ENCODE data around the gene MORN1.

MORN1 gene

DNA sequence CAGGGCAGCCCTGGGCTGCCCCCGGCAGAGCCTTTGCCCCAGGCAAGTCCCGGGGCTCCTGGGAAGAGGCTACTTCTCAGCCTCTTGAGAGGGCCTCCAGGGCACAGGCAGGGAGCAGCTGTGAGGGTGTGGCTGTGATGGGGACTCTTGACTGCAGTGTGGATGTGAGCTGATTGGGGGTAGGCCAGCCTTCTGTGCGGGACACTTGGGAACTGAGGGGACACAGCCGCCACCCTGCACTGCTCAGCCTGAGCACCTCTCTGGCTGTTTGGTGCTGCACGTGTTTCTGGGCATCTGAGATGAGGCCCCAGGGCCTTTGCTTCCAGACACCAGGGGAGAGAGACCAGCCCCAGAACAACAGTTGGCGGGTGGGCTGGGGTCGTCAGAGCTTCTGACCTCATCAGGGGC lies 101.2 kb downstream of the MORN1 start:
- DNase-seq (ENCODE audit: low spot score), result no peak

DNA sequence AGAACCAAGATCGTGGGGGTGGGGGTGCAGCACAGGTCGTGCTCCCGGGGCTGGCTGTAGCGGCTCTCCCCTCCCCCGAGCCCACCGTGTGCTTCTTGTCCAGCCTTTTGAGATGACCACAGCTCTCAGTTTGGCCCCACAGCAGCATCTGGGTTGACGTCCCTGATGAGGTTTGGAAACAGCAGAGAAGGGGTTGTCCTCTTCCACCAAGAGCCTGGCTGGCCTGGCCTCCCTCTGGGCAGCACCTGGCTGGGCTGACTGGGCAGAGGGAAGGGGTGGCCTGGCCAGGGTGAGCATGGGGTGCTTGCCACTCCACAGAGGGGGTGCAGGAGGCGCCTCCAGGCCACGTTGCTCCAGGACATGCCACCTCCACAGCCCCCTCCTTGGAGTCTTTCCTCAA lies 101.7 kb downstream of the MORN1 start:
- DNase-seq (ENCODE audit: low spot score), result no peak

GRCh38 chr1:2288816-2289536 lies 102.4 kb downstream of the MORN1 start:
- no peak for DNase-seq (ENCODE audit: low spot score)

DNA sequence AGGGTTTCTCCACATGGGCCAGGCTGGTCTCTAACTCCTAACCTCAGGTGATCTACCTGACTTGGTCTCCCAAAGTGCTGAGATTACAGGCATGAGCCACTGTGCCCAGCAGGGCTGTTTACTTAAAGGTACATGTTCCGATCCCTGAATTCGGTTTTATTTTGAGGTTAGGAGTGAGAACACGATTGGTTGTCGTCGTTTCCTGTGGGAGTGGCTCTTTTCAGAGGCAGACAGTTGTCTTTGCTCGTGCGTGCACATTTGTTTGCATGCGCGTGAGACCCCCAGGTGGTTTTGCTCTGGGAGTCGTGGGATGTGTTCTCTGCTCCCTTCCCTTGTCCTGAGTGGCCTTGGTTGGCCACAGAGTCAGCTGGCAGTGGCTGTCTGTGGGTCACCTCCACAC lies 103.0 kb downstream of the MORN1 start:
- no peak for DNase-seq (ENCODE audit: low spot score)

GRCh38 chr1:2287649-2288048 lies 103.7 kb downstream of the MORN1 start:
- no peak for DNase-seq (ENCODE audit: low spot score)

- DNase-seq (ENCODE audit: low spot score), result no peak
Observed at GRCh38 chr1:2286923-2287322, 104.4 kb downstream of the MORN1 start.

DNA sequence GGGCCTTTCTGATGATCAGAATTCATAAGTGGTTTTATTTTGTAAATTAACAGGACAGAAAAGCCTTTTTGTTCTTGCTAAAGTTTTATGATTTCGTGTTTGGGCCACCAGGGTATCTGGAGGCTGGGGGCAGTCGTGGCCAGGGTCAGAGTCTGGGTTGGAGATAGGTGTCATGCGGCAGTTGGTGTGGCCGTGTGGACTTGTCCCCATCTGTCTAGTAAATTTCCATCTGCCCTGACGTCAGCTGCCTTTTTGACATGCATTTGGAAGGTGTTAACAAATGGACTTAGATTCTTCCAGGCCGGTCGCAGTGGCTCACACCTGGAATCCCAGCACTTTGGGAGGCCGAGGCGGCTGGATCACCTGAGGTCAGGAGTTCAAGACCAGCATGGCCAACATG lies 106.4 kb downstream of the MORN1 start:
- DNase-seq (ENCODE audit: low spot score), result no peak

DNA sequence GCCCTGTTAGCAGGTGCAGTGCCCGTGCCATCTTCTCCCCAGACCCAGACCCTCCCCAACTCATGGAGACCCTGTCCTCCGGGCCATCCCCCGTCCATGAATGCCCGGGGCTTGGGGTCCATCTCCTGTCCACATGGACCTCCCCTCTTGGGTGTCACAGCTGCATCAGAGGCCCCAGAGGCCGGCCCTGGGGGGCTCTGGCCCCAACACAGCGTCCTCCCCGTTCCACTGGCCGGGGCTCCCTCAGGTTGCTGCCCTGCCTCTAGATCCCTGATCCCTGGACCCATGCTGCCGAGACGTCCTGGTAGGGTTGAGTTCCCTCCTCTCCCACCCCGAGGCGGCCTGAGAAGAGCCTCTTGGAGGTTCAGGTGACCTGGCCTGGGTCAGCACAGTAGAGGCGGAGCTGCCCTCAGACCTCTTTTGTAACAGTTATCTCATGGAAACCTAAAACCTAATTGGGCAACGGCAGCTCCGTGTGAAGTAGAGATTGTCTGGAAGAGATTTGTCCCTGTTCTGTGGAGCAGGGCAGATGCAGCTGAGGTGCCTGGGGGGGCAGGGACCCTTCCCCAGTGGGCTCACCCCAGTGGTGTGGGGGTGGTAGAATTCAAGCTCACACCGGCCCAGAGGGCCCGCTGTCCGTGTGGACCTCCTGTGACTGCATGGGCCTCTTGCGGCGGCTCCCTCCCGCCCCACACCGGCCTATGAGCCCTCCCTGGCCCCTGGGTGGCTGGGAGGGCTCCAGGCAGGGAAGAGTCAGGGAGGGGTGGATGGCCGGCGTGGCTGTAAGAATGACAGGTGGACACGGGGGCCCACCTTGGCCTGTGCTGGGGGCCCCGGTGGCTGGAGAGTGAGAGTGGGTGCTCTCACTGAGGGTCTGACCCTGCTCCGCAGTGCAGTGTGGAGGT lies 107.1 kb downstream of the MORN1 start:
- no peak for DNase-seq (ENCODE audit: low spot score)

DNA sequence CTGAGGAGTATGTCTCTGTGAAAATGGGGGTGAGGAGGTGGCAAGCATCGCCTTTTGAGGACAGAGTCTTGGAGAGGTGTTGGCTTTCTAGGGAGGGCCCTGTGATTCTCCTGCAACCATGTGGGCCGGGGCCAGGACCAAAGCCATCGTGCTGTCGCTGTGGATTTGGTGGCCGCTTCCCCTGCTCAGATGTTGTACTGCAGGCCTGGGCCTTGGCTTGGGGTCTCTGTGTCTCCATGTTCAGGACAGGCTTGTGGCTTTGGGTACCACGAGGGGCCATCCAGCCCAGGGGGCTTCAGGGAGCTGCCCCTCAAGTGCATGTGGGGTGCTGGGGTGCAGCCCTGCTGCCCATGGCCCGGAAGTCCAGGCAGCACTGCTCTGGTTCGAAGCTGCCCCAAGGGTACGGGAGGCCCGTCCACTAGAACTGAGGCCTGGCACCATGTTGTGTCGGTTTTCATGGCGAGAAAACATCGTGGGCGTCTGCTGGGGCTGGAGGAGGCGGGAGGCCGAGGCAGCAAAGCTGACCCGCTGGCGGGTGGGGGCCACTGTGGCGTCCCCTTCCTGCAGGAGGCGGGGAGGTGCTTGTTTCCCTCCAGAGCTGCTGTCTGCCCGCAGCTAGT lies 107.9 kb downstream of the MORN1 start:
- no peak for DNase-seq (ENCODE audit: low spot score)

GRCh38 chr1:2282556-2283270 lies 108.6 kb downstream of the MORN1 start:
- DNase-seq (ENCODE audit: low spot score), result no peak

DNA sequence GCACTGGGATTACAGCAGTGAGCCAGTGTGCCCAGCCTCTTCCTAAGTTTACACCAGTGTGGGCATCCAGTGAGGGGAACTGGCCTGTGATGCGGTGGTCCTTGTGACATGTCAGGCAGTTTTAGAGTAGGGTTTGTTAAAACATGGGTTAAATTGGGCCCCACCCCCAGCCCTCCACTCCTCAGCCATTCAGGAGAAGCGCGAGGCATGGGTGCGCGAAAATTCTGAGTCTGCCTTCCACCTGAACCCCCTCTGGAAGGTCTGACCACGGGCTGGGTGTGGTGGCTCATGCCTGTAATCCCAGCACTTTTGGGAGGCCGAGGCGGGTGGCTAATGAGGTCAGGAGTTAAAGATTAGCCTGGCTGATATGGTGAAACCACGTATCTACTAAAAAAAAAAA lies 111.5 kb downstream of the MORN1 start:
- no peak for DNase-seq (ENCODE audit: low spot score)

GRCh38 chr1:2279210-2279639 lies 112.1 kb downstream of the MORN1 start:
- peak; percentile 69 for DNase-seq (ENCODE audit: low spot score)

DNA sequence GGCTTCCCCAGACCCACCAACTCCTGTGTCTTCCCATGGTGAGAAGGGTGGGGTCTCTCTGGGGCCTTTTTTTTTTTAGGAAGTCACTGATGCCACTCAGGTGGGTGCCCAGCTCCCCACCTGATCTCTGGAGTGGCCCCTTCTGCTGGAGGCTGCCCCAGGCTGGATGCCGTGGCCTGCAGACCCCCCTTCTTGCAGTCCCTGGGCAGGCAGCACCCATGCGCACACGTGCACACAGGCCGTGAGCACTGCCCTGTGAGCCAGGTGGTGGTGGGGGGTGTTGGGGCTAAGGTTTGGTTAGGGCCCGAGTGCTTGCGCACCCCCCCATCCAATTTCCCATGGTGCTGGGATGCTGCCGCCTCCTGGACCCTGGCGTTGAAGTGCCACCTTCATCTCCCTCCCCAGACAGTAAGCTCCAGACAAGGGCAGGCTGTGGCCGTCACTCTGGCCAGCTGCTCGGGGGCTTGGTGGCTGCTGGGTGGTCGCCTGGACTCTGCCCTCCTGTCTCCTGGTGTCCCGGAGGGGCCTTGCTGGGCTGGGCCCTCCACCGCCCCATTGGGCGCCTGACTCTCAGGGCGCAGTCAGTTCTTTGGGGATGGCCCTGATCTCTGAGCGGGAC lies 112.7 kb downstream of the MORN1 start:
- no peak for DNase-seq (ENCODE audit: low spot score)

GRCh38 chr1:2277741-2278488 lies 113.4 kb downstream of the MORN1 start:
- DNase-seq (ENCODE audit: low spot score), result no peak

- DNase-seq (ENCODE audit: low spot score), result no peak
Observed at GRCh38 chr1:2276803-2277580, 114.4 kb downstream of the MORN1 start.

- no peak for DNase-seq (ENCODE audit: low spot score)
Observed at GRCh38 chr1:2275796-2276536, 115.4 kb downstream of the MORN1 start.

DNA sequence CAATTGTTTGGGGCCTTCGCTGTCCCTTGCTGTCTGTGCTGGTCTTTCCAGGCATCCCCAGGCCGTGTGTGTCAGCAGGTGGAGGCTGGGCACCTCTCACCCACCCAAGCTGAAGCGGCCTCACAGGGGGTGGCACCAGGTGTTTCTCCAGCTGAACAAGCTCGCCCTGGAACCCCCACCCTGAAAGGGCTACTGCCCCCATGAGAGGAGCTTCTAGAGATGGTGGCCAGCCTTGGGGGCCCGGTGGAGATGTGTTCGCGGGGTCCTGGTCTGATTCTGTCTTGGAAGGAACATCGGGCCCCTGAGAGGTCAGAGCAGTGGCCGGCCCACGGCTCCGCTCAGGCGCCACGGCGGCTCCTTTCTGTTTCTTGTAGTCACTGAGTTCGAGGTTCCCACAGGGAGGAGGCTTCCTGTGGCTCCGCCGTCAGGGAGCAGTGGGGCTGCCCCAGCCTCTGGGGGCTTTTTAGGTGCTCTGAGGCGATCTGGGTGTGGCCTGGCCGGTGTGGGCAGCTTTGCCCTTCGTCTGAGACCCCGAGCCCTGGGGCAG lies 116.4 kb downstream of the MORN1 start:
- no peak for DNase-seq (ENCODE audit: low spot score)

DNA sequence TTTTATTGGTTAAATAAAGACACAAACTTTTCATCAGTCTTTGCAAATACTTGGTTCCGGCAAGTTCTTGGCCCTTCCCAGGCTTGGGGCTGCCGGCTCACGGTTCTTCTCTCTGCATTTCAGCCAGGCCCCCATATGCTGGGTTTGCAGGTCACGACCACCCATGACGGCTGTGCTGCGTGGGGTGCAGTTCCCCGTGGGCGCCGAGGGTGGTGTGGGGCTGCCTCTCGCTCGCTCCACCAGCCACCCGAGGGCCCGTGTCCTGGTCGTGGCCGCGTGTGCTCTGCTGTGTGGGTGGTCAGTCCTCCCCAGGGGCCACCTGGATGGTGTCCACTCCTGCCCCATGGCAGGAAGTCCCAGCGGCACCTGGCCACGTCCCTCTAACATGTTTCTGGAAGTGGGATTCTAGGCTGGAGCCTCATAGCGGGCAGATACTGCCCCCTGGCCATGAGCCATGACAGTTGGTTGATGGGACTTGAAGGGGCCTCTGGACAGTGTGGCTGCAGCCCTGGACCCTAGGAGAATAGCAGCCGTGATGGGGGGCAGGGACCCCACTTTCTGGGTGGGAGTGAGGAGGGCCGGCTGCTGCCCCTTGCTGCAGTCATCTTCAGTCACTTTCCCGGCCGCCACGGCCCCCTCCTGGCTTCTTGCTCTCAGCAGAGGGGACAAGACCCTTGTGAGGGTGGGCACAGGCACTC lies 117.0 kb downstream of the MORN1 start:
- DNase-seq (ENCODE audit: low spot score), result no peak

All from kidney capillary endothelial cell (primary cell).